Measurements from ENCODE around the gene LEF1.
"Not testable (repeated sequence)": the region's sequence is repeated elsewhere in the genome, so short reads cannot be mapped to it uniquely, and the experiment has no call there.

The LEF1 gene

DNA sequence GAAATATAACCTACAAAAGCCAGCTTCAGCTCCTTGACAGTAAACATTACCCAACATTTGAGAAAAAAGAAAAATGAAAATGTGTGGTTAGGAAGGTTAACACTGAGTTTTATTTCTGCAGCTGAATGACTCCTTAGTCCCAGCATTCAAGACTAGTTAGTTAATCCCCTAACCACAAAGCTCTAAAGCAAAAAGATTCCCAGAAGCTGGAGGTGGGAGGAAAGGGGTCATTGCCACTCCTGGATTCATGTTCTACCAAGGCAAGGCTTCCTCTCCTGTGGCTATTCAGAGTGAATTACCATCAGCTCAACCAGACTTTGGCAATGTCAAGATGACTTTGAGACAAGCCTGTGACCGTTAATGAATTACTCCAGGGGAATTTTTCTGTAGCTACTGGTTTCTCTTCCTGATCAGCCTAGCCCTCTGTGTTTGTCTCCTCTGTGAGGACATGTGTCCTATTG, 115.5 kb downstream of the LEF1 start:
- no peaks in the 10 kb centered on the region for H3K27me3 ChIP-seq (ENCODE audit: control insufficient read depth in 1 of 2, insufficient read depth in 2 of 2, low read length in 2 of 2)
- no peak overlapping the region for H3K4me3 ChIP-seq (ENCODE audit: low read depth in 1 of 2, low read length in 2 of 2)
- H3K4me1 ChIP-seq (ENCODE audit: insufficient read depth, low read length), result no peaks in the 10 kb centered on the region
- no peaks in the 10 kb centered on the region for H3K9me3 ChIP-seq (ENCODE audit: low read length)
- H3K36me3 ChIP-seq (ENCODE audit: insufficient read depth, low read length), result no peaks in the 10 kb centered on the region
- H3K9ac ChIP-seq (ENCODE audit: low read length), result no peak overlapping the region
- no peak overlapping the region for H3K27ac ChIP-seq (ENCODE audit: low read depth, low read length)

DNA sequence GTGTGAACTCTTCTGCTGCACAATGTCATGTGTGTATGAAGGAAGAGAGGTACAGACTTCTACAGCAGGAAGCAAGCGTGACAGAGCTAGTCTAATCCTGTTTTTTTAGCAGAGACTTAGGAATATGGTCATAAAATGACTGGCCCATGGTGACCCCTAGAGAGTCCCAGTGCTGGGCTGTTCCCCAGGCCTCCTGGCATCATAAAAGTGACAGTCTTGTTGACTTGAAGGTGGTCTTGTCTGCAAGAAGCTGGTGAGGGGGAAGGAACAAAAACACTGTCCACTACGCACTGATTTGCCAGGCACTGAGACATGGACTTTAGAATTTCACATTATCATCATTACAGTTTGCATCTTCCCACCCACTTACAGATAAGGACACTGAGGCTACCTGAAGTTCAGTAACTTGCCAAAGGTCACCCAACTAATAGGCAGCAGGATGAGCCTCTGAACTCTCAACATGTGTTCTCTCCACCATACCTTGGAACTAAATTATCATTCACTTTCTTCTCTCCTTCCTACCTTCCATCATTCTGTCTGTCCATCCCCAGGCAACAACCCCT, 116.1 kb downstream of the LEF1 start:
- Histone ChIP-seq H3K9ac (ENCODE audit: low read length) (no peak overlapping the region), H3K27me3 (ENCODE audit: control insufficient read depth in 1 of 2, insufficient read depth in 2 of 2, low read length in 2 of 2) (no peaks in the 10 kb centered on the region), H3K4me1 (ENCODE audit: insufficient read depth, low read length) (no peaks in the 10 kb centered on the region), H3K27ac (ENCODE audit: low read depth, low read length) (no peak overlapping the region), H3K4me3 (ENCODE audit: low read depth in 1 of 2, low read length in 2 of 2) (no peak overlapping the region), H3K9me3 (ENCODE audit: low read length) (no peaks in the 10 kb centered on the region), H3K36me3 (ENCODE audit: insufficient read depth, low read length) (no peaks in the 10 kb centered on the region)

DNA sequence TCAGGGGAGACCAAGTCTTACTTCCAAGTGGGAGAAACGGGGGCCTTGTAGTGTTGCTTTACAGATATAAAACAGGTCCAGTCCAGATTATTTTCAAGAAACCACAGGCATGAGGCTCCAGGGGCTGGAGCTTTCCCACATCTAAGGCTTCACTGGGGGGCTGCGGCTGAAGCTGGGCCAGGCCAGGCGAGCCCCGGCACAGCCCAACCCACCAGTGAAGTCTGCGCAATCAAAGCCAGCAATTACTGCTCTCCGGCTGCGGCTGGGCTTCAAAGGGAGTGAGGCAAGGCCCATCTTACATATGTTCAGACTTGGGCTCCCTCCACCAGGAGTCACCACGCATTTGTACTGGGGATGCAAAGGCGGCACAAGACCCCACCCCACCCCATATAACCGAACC, 117.4 kb downstream of the LEF1 start:
- H3K9ac ChIP-seq (ENCODE audit: low read length), result no peak overlapping the region
- no peaks in the 10 kb centered on the region for H3K9me3 ChIP-seq (ENCODE audit: low read length)
- H3K4me1 ChIP-seq (ENCODE audit: insufficient read depth, low read length), result no peaks in the 10 kb centered on the region
- H3K4me3 ChIP-seq (ENCODE audit: low read depth in 1 of 2, low read length in 2 of 2), result no peak overlapping the region
- no peak overlapping the region for H3K27ac ChIP-seq (ENCODE audit: low read depth, low read length)
- H3K36me3 ChIP-seq (ENCODE audit: insufficient read depth, low read length), result no peaks in the 10 kb centered on the region
- no peaks in the 10 kb centered on the region for H3K27me3 ChIP-seq (ENCODE audit: control insufficient read depth in 1 of 2, insufficient read depth in 2 of 2, low read length in 2 of 2)

DNA sequence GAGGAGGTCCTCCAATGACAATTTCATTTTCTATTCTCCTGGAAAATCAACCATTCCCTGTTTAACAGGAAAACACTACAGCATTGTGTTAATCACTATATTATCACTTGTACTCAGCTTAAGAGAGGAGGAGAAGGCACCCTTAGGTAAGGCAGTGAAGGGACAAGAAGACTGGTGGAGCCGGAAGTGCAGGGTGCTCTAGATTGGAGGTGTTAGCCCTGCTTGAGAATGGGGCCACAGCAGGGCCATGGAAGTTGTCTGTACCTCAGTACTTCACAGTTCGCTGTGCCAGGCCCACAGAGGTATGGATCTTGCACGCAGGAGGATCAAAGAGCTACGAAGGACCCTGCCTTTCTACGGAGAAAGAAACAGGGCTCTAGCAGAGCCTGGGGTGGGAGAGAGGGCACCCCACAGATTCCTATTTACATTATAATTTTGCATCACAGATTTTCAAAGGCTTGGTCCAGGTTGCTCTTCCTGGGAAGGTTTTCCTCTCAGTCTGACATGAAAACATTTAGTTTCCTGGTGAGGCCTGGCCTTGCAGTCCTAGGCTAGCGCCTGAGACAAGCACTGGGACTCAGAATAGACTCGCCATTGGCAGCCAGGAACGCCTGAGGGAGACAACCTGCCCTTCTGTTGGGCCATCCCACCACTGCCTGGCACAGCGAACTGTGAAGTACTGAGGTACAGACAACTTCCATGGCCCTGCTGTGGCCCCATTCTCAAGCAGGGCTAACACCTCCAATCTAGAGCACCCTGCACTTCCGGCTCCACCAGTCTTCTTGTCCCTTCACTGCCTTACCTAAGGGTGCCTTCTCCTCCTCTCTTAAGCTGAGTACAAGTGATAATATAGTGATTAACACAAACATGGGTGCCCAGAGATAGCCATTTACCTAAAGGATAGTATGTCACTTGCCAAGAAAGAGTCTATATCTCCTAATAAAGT, 118.3 kb downstream of the LEF1 start:
- not testable (repeated sequence) for H3K27ac ChIP-seq (ENCODE audit: low read depth, low read length); H3K36me3 ChIP-seq (ENCODE audit: insufficient read depth, low read length); H3K4me1 ChIP-seq (ENCODE audit: insufficient read depth, low read length); H3K9ac ChIP-seq (ENCODE audit: low read length); H3K27me3 ChIP-seq (ENCODE audit: control insufficient read depth in 1 of 2, insufficient read depth in 2 of 2, low read length in 2 of 2); H3K9me3 ChIP-seq (ENCODE audit: low read length); H3K4me3 ChIP-seq (ENCODE audit: low read depth in 1 of 2, low read length in 2 of 2)

DNA sequence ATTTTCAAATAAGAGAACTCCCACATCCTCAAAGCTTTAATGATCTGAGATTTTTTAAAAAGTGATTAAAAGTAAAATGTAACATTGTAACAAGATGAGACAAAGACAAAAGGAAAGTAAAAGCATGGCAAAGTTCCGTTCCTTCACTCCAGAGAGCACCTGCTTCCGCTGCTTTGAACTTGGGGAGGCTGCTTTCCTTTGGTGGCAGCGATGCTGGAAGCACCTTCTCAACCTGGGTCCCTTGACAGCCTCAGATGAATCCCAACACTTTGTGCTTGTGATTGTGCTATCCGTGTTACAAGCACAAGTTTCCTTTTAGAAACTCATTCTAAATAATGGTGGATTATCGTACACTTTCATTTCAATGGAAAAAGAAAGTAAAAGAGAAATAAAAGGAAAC, 119.3 kb downstream of the LEF1 start:
- H3K36me3 ChIP-seq (ENCODE audit: insufficient read depth, low read length), result no peaks in the 10 kb centered on the region
- no peak overlapping the region for H3K4me3 ChIP-seq (ENCODE audit: low read depth in 1 of 2, low read length in 2 of 2)
- no peak overlapping the region for H3K9ac ChIP-seq (ENCODE audit: low read length)
- H3K27ac ChIP-seq (ENCODE audit: low read depth, low read length), result no peak overlapping the region
- H3K27me3 ChIP-seq (ENCODE audit: control insufficient read depth in 1 of 2, insufficient read depth in 2 of 2, low read length in 2 of 2), result no peaks in the 10 kb centered on the region
- no peaks in the 10 kb centered on the region for H3K9me3 ChIP-seq (ENCODE audit: low read length)
- peaks cover 11% of the 10 kb centered on the region for H3K4me1 ChIP-seq (ENCODE audit: insufficient read depth, low read length)

DNA sequence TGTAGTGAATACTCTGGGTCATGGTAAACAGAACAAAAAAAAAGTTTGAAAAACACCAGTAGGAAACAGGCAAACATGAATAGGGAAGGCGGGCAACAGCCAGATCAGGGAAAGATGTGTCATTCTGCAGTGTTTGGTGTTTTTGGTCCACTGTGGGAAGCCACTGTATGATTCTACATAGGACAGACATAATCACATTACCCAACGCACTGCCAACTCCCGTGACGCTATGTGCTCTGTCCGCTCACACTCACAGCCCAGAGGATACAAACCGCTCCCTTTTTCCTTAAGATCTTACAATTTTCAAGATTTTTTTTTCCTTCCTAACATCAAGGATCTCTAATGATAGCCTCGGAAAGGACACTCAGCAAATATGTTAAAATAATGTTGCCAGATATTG, 119.7 kb downstream of the LEF1 start:
- Histone ChIP-seq H3K4me3 (ENCODE audit: low read depth in 1 of 2, low read length in 2 of 2) (no peak overlapping the region), H3K27ac (ENCODE audit: low read depth, low read length) (no peak overlapping the region), H3K36me3 (ENCODE audit: insufficient read depth, low read length) (no peaks in the 10 kb centered on the region), H3K9me3 (ENCODE audit: low read length) (no peaks in the 10 kb centered on the region), H3K9ac (ENCODE audit: low read length) (no peak overlapping the region), H3K27me3 (ENCODE audit: control insufficient read depth in 1 of 2, insufficient read depth in 2 of 2, low read length in 2 of 2) (no peaks in the 10 kb centered on the region), H3K4me1 (ENCODE audit: insufficient read depth, low read length) (peaks cover 11% of the 10 kb centered on the region)

DNA sequence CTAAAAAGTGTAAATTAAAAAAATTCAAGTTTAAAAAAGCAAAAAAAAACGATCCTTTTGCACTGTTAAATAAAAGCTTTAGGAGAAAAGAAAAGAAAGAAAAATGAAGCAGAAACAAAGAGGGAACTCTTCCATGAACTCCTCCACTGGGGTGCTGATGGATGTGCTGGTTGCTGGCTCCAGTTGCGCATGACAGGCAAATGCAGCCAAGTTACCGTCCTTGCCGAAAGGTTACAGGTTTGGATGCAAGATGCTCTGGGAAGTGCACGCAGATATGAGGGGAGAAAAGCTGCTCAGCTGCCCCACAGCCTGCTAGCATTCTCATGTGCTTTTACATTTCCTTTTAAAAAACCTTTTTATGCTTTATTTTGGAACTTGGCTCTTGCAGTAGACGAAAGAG, 120.6 kb downstream of the LEF1 start:
- H3K27me3 ChIP-seq (ENCODE audit: control insufficient read depth in 1 of 2, insufficient read depth in 2 of 2, low read length in 2 of 2), result no peaks in the 10 kb centered on the region
- peaks cover 11% of the 10 kb centered on the region for H3K4me1 ChIP-seq (ENCODE audit: insufficient read depth, low read length)
- H3K36me3 ChIP-seq (ENCODE audit: insufficient read depth, low read length), result no peaks in the 10 kb centered on the region
- no peaks in the 10 kb centered on the region for H3K9me3 ChIP-seq (ENCODE audit: low read length)
- no peak overlapping the region for H3K9ac ChIP-seq (ENCODE audit: low read length)
- H3K4me3 ChIP-seq (ENCODE audit: low read depth in 1 of 2, low read length in 2 of 2), result no peak overlapping the region
- H3K27ac ChIP-seq (ENCODE audit: low read depth, low read length), result no peak overlapping the region

DNA sequence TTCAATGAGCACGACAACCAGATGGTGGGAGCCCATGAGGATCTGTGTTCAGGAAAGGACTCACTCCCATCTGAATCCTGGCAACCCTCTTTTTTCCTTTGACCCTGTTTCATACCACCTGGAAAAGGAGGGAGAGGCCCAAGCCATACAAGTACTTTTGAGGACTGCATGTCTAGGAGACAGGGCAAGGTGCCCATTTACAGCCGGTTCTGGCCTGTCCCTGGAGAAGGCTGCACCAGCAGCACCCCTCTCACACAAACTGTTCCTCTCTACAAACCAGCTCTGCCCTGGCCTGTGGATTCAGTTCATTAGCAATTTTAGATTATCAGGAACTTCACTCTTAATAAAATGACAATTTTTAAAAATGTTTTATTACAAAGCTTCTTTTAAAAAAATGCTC, 121.5 kb downstream of the LEF1 start:
- H3K9me3 ChIP-seq (ENCODE audit: low read length), result no peaks in the 10 kb centered on the region

DNA sequence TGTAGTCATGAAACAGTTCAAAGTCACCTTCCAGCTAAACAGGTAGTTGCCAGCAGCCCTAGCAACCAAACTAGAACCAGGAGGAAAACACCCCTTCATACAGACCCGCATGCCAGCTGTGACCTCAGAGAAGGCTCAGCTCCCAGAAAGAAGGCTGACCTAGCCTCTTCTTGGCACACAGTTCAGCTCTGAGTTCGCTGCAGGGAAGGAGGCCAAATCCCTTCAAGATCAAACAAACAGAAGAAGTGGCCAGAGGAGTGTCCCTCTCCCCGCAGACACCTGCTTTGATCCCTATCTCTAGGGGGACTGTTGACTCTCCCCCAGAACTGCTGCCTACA, 123.1 kb downstream of the LEF1 start:
- Histone ChIP-seq H3K9ac (ENCODE audit: low read length) (no peak overlapping the region), H3K9me3 (ENCODE audit: low read length) (no peaks in the 10 kb centered on the region), H3K27me3 (ENCODE audit: control insufficient read depth in 1 of 2, insufficient read depth in 2 of 2, low read length in 2 of 2) (no peaks in the 10 kb centered on the region), H3K36me3 (ENCODE audit: insufficient read depth, low read length) (no peaks in the 10 kb centered on the region), H3K4me3 (ENCODE audit: low read depth in 1 of 2, low read length in 2 of 2) (no peak overlapping the region), H3K4me1 (ENCODE audit: insufficient read depth, low read length) (peaks cover 11% of the 10 kb centered on the region), H3K27ac (ENCODE audit: low read depth, low read length) (no peak overlapping the region)

More for the DNA sequence above, 121.5 kb downstream of the LEF1 start:
- Histone ChIP-seq H3K4me3 (ENCODE audit: low read depth in 1 of 2, low read length in 2 of 2) (no peak overlapping the region), H3K4me1 (ENCODE audit: insufficient read depth, low read length) (peaks cover 11% of the 10 kb centered on the region), H3K9ac (ENCODE audit: low read length) (no peak overlapping the region), H3K36me3 (ENCODE audit: insufficient read depth, low read length) (no peaks in the 10 kb centered on the region), H3K27ac (ENCODE audit: low read depth, low read length) (no peak overlapping the region), H3K27me3 (ENCODE audit: control insufficient read depth in 1 of 2, insufficient read depth in 2 of 2, low read length in 2 of 2) (no peaks in the 10 kb centered on the region)

DNA sequence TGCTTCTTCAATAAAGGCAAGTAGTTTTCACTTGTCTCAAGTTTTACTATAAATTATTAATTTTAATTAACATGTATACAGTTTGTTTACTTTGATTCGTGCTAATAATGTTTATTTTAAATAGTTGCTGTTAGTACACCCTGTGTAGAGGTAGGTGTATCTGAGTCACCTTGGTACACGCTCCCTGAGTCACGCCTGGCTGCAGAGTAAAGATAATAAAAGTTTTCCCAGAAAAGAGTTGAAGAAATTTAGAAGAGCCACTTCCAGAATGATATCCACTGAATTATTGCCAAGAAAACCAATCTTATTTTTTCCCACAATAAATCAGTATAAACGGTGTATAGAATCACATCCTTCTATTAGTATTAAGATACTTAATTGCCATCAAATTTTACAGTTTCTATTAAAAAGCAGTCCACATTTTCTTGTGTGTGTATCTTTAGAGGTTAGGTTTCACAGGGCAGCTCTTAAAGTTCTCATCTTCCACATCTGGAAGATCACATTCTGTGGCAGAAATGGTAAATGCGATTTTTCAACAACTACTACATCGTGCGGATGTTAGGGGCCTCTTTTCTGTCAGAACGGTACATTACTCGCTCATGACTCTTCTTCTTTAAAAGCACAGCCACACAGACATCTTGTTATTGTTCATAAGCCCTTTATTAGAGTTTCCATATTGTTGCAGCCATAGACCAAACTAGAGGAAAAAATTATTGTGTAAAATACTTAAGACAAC, 123.6 kb downstream of the LEF1 start:
- H3K27ac ChIP-seq (ENCODE audit: low read depth, low read length), result no peak overlapping the region
- H3K9me3 ChIP-seq (ENCODE audit: low read length), result no peaks in the 10 kb centered on the region
- H3K4me3 ChIP-seq (ENCODE audit: low read depth in 1 of 2, low read length in 2 of 2), result no peak overlapping the region
- no peak overlapping the region for H3K9ac ChIP-seq (ENCODE audit: low read length)
- no peaks in the 10 kb centered on the region for H3K36me3 ChIP-seq (ENCODE audit: insufficient read depth, low read length)
- peaks cover 11% of the 10 kb centered on the region for H3K4me1 ChIP-seq (ENCODE audit: insufficient read depth, low read length)
- no peaks in the 10 kb centered on the region for H3K27me3 ChIP-seq (ENCODE audit: control insufficient read depth in 1 of 2, insufficient read depth in 2 of 2, low read length in 2 of 2)

DNA sequence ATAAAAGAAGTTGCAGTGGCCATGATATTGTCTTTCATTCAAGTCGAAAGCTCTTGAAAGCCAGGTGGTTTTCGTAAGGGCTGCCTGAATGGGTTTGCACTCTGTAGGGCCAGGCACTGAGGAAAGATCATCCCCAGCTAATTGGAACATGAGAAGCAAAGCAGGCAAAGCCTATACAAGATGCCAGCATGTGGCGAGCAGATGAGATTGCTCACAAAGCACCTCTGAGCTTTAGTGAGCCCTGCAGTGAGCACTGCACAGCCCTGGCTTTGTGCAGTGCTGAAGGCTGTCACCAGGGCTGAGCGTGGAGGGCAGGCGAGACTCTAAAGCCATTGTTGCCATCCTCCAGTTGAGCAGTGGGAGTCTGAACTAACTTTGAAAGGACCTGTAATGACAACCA, 125.2 kb downstream of the LEF1 start:
- H3K9me3 ChIP-seq (ENCODE audit: low read length), result no peaks in the 10 kb centered on the region
- no peak overlapping the region for H3K4me3 ChIP-seq (ENCODE audit: low read depth in 1 of 2, low read length in 2 of 2)
- H3K4me1 ChIP-seq (ENCODE audit: insufficient read depth, low read length), result peaks cover 11% of the 10 kb centered on the region
- no peak overlapping the region for H3K27ac ChIP-seq (ENCODE audit: low read depth, low read length)
- no peak overlapping the region for H3K9ac ChIP-seq (ENCODE audit: low read length)
- no peaks in the 10 kb centered on the region for H3K36me3 ChIP-seq (ENCODE audit: insufficient read depth, low read length)
- H3K27me3 ChIP-seq (ENCODE audit: control insufficient read depth in 1 of 2, insufficient read depth in 2 of 2, low read length in 2 of 2), result no peaks in the 10 kb centered on the region

All from muscle layer of colon (tissue), 2 donors.